Progenitor cell of endocrine pancreas (in vitro differentiated cells): ENCODE results near the gene OPA1. TPM values are rescaled to one million over a fixed set of nuclear protein-coding genes. Genes with fewer than 3 reads are reported as not detected.

Experiments
- DNase-seq: peaks from one replicate; pipeline ENCODE4 v3.0.0; 2021; ENCODE audit warnings: low spot score; ENCODE audit not compliant: unreplicated experiment
- H3K27ac Mint-ChIP-seq: 2 replicates; pipeline ENCODE4 v1.8.0; 2021; ENCODE audit warnings: mild to moderate bottlenecking, moderate library complexity, mixed read lengths
- H3K27me3 Mint-ChIP-seq: 2 replicates; pipeline ENCODE4 v1.8.0; 2021; ENCODE audit warnings: mixed read lengths
- H3K36me3 Mint-ChIP-seq: 2 replicates; pipeline ENCODE4 v1.8.0; 2022; ENCODE audit warnings: mixed read lengths; ENCODE audit not compliant: insufficient read depth
- H3K4me1 Mint-ChIP-seq: 2 replicates; pipeline ENCODE4 v1.8.0; 2021; ENCODE audit warnings: low read depth, mixed read lengths
- H3K4me3 Mint-ChIP-seq: 2 replicates; pipeline ENCODE4 v1.8.0; 2021; ENCODE audit warnings: low read depth, mild to moderate bottlenecking, moderate library complexity, mixed read lengths
- H3K9me3 Mint-ChIP-seq: 2 replicates; pipeline ENCODE4 v1.8.0; 2021; ENCODE audit warnings: low read depth, mixed read lengths
- CTCF ChIP-seq: fragments of 200-600 bp; sonication (generic); IDR thresholded peaks from one replicate; pipeline ENCODE4 v1.5.0; 2021; ENCODE audit warnings: antibody characterized with exemption, mild to moderate bottlenecking; ENCODE audit not compliant: unreplicated experiment
- total RNA-seq: library from RNA; stranded (reverse); gene quantifications from 2 replicates; pipeline ENCODE4 v1.2.1, GENCODE V29; 2021

Gene OPA1
- total RNA-seq, 1 donor from 2014 or later, result 60.8 TPM

DNA sequence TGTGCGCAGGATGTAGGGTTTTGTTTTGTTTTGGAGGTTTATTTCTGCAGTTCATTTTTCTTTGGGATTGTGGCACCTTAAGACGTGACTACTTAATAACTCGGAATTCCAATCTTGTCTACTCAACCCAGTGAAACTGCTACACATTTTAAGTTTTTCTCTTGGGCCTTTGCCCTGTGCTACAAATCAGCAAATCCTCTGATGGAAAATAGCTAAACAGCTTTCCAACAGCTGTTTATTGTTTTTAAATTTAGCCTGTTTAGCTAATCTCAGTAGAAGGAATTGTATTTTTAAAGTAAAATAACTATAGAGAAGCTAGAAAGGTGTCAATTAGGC is 48.4 kb downstream of the OPA1 start:
- Mint-ChIP-seq H3K36me3 (peaks cover 14% of the 10 kb centered on the region), H3K27me3 (no peaks in the 10 kb centered on the region)
- TF ChIP-seq CTCF, result no peak

GRCh38 chr3:193645806-193646205 is 52.8 kb downstream of the OPA1 start:
- no peaks in the 10 kb centered on the region for H3K4me1 Mint-ChIP-seq
- no peaks in the 10 kb centered on the region for H3K27me3 Mint-ChIP-seq
- DNase-seq, result no peak
- H3K9me3 Mint-ChIP-seq, result no peaks in the 10 kb centered on the region
- H3K27ac Mint-ChIP-seq, result no peak overlapping the region
- no peak for TF ChIP-seq CTCF
- peaks cover 21% of the 10 kb centered on the region for H3K36me3 Mint-ChIP-seq
- H3K4me3 Mint-ChIP-seq, result no peak overlapping the region

More for the DNA sequence above, 48.4 kb downstream of the OPA1 start:
- Mint-ChIP-seq H3K4me3 (no peak overlapping the region), H3K9me3 (no peaks in the 10 kb centered on the region), H3K4me1 (no peaks in the 10 kb centered on the region), H3K27ac (no peak overlapping the region)
- no peak for DNase-seq

DNA sequence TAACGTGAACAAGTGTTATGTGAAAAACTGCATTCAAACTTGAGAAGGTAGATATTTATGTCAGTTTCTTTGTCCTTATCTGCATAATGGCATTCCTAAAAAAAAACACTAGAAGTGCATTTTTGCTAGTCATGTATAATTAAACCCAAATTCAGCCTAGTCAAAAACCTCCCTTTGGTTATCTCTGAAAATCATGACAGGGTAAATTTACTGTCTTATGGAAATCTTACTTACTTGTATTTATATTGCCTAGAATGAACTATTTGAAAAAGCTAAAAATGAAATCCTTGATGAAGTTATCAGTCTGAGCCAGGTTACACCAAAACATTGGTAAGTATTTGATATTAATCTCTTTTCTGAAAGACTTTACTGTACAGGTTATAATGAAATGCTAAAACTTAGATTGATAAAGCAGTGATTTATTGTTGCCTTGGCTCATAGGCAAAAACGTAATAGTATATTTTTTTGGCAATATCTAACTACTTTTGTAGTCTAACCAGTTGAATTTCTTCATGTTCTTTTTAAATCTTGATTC is 55.6 kb downstream of the OPA1 start:
- H3K9me3 Mint-ChIP-seq, result no peaks in the 10 kb centered on the region
- H3K36me3 Mint-ChIP-seq, result peaks cover 17% of the 10 kb centered on the region
- H3K4me3 Mint-ChIP-seq, result no peak overlapping the region
- no peak for TF ChIP-seq CTCF
- H3K27me3 Mint-ChIP-seq, result no peaks in the 10 kb centered on the region
- no peaks in the 10 kb centered on the region for H3K4me1 Mint-ChIP-seq
- DNase-seq, result no peak
- H3K27ac Mint-ChIP-seq, result no peak overlapping the region

GRCh38 chr3:193650585-193650984 is 57.6 kb downstream of the OPA1 start:
- no peak for DNase-seq
- TF ChIP-seq CTCF, result no peak
- Mint-ChIP-seq H3K9me3 (no peaks in the 10 kb centered on the region), H3K27ac (no peak overlapping the region), H3K27me3 (no peaks in the 10 kb centered on the region), H3K4me1 (no peaks in the 10 kb centered on the region), H3K36me3 (peaks cover 12% of the 10 kb centered on the region), H3K4me3 (no peak overlapping the region)

DNA sequence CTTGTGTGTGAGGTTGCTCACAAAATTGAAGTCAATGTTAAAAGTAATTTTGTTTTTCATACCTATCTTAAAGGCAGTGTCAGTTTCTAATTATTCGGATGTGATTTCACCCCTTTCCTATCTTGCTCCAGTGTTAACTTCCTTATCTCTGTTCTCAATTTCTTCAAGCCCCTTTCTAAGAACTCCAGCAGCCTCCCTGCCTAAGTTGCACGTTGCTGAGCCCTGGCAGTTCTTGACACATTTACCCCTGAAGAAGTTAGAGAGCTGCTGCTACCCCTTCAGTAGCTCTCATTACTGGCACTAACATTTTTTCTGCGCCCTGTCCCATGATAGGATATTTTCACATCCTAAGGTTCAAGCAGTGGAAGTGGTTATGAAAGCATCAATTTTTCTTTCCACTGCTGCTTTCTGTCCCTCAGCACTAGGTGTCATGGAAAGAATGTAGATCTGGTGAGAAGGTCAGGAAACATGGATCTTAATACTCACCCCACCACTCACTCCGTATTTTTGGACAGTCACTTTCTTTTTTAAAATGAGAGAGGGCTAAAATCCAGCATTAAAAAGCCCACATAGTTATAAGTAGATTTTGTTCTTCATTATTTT is 62.9 kb downstream of the OPA1 start:
- Mint-ChIP-seq H3K27ac (peak overlapping the region; percentile 14), H3K36me3 (peaks cover 7% of the 10 kb centered on the region), H3K9me3 (no peaks in the 10 kb centered on the region), H3K4me1 (no peaks in the 10 kb centered on the region), H3K4me3 (no peak overlapping the region), H3K27me3 (no peaks in the 10 kb centered on the region)
- no peak for DNase-seq
- no peak for TF ChIP-seq CTCF
